HEK293T (cell line): ENCODE data around the gene ILF2.

Experiments used
- CTCF ChIA-PET: fragments of 350-600 bp; formaldehyde crosslinking; extraction: SDS; loops from one replicate; lab custom pipeline; 2021; ENCODE audit warnings: antibody characterized with exemption, inconsistent platforms; lab: Yijun Ruan, JAX
- POLR2A ChIA-PET: fragments of 350-600 bp; formaldehyde crosslinking; extraction: SDS; loops from one replicate; lab custom pipeline; 2020; ENCODE audit warnings: antibody characterized with exemption, inconsistent platforms; lab: Yijun Ruan, JAX
- DNase-seq: peaks from one replicate; pipeline ENCODE4 v3.0.0; 2012; ENCODE audit warnings: mixed read lengths; ENCODE audit errors: extremely low spot score
- ARNT ChIP-seq: fragments of 450-650 bp; IDR thresholded peaks from 2 replicates; pipeline ENCODE4 v1.6.1; 2017; ENCODE audit warnings: mild to moderate bottlenecking
- BHLHE40 ChIP-seq: fragments of 450-650 bp; IDR thresholded peaks from 2 replicates; pipeline ENCODE4 v1.6.1; 2016; ENCODE audit warnings: mild to moderate bottlenecking, moderate library complexity, borderline replicate concordance
- CTBP1 ChIP-seq: fragments of 450-650 bp; IDR thresholded peaks from 2 replicates; pipeline ENCODE4 v1.6.1; 2016; ENCODE audit warnings: borderline replicate concordance
- ELF4 ChIP-seq: fragments of 450-650 bp; IDR thresholded peaks from 2 replicates; pipeline ENCODE4 v1.6.1; 2017; ENCODE audit warnings: antibody characterized with exemption
- FOXA1 ChIP-seq: fragments of 450-650 bp; IDR thresholded peaks from 2 replicates; pipeline ENCODE4 v1.6.1; 2016; ENCODE audit warnings: mild to moderate bottlenecking
- FOXK2 ChIP-seq: fragments of 450-650 bp; IDR thresholded peaks from 2 replicates; pipeline ENCODE4 v1.6.1; 2016; ENCODE audit warnings: mild to moderate bottlenecking
- FOXM1 ChIP-seq: fragments of 450-650 bp; IDR thresholded peaks from 2 replicates; pipeline ENCODE4 v1.6.1; 2017; ENCODE audit warnings: mild to moderate bottlenecking, borderline replicate concordance
- HDGF ChIP-seq: fragments of 450-650 bp; IDR thresholded peaks from 2 replicates; pipeline ENCODE4 v1.6.1; 2017; ENCODE audit warnings: antibody characterized with exemption, borderline replicate concordance
- L3MBTL2 ChIP-seq: fragments of 450-650 bp; conservative IDR thresholded peaks from 2 replicates; pipeline ENCODE4 v1.6.1; 2016; ENCODE audit warnings: mild to moderate bottlenecking
- LEF1 ChIP-seq: fragments of 450-650 bp; IDR thresholded peaks from 2 replicates; pipeline ENCODE4 v1.6.1; 2017; ENCODE audit warnings: mild to moderate bottlenecking, borderline replicate concordance
- NFRKB ChIP-seq: fragments of 450-650 bp; IDR thresholded peaks from 2 replicates; pipeline ENCODE4 v1.6.1; 2016; ENCODE audit warnings: mild to moderate bottlenecking, moderate library complexity
- PKNOX1 ChIP-seq: fragments of 450-650 bp; IDR thresholded peaks from 2 replicates; pipeline ENCODE4 v1.6.1; 2016
- SP1 ChIP-seq: fragments of 450-650 bp; IDR thresholded peaks from 2 replicates; pipeline ENCODE4 v1.6.1; 2017
- SUZ12 ChIP-seq: fragments of 450-650 bp; IDR thresholded peaks from 2 replicates; pipeline ENCODE4 v1.6.1; 2016; ENCODE audit warnings: mild to moderate bottlenecking
- TARDBP ChIP-seq: fragments of 450-650 bp; IDR thresholded peaks from 2 replicates; pipeline ENCODE4 v1.6.1; 2016
- ZNF384 ChIP-seq: fragments of 450-650 bp; IDR thresholded peaks from 2 replicates; pipeline ENCODE4 v1.6.1; 2016

The ILF2 gene

DNA sequence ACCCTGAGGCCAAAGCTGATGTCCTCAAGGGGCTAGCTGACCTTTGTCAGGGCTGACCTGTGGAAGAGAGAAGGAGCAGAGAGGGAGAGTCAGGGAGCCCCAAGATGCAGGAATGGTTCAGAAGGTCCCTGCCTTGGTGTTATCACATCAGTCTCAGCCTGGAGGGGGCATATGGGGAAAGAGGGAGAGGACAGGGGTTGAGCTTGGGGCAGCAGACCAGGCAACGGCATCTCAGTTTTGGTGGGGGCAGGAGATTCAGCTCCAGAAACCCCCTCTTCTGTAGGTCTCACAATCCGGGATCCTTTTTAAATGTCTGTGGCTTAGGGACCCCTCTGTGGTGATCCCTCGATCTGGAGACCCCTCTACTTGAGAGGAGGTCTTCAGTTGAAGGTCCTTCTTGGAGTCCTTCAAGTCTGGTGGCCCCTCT, 44.3 kb downstream of the ILF2 start:
- DNase-seq = no peak
- TF ChIP-seq CTBP1 (no peak), LEF1 (no peak)
- POLR2A ChIA-PET = interaction anchor here (1.3 to 2.6 kb wide), 18 partner anchors 8 to 364 kb away, joined by 3 to 72 read pairs (median 8); partner anchors contain the start of genes CHTOP, RPS27, S100A14 and S100A16
- CTCF ChIA-PET = interaction anchor here (0.9 to 2.7 kb wide), 13 partner anchors 11 to 101 kb away, joined by 3 to 27 read pairs (median 8); partner anchors contain the start of genes ILF2 and S100A14

- ChIA-PET POLR2A (interaction anchor here (2.6 kb wide), 1 partner anchor 9 kb away, joined by 13 read pairs; the partner anchor contains the start of gene CHTOP), CTCF (no interaction called here)
- no peak for TF ChIP-seq FOXM1
- no peak for TF ChIP-seq ARNT
- no peak for TF ChIP-seq LEF1
- no peak for TF ChIP-seq HDGF
- no peak for TF ChIP-seq FOXK2
- TF ChIP-seq BHLHE40 = no peak
- TF ChIP-seq SUZ12 = no peak
- no peak for TF ChIP-seq PKNOX1
- no peak for TF ChIP-seq TARDBP
These were observed 45.7 kb downstream of the ILF2 start for GRCh38 chr1:153624965-153625611.

DNA sequence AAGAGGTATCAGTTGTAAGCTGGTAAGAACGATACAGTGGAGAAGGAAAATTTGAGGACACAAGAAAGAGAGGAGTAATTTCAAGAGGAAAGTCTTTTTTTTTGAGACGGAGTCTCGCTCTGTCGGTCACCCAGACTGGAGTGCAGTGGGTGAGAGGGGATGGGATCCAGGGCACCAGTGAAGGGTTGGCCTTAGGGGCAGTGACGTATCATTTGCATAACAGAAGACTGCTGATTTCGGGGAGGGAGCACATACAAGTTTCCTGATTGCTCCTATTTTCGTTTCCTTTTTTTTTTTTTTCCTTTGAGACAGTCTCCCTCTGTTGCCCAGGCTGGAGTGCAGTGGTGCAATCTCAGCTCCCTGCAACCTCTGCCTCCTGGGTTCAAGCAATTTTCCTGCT, 47.7 kb downstream of the ILF2 start:
- TF ChIP-seq L3MBTL2 (no peak), FOXM1 (no peak), TARDBP (no peak), LEF1 (no peak), PKNOX1 (no peak), FOXK2 (no peak), BHLHE40 (no peak), CTBP1 (no peak), ARNT (no peak), NFRKB (no peak), SP1 (no peak)
- DNase-seq = no peak
- ChIA-PET CTCF (interaction anchor here (0.6 to 0.7 kb wide), 3 partner anchors 17 to 113 kb away, joined by 3 to 5 read pairs (median 4); no protein-coding TSS in a partner anchor), POLR2A (interaction anchor here (1.0 to 2.6 kb wide), 2 partner anchors 8 to 11 kb away, joined by 4 to 13 read pairs; partner anchors contain the start of gene CHTOP)

More at GRCh38 chr1:153624965-153625611, 45.7 kb downstream of the ILF2 start:
- no peak for DNase-seq

GRCh38 chr1:153619171-153619570, 51.6 kb downstream of the ILF2 start:
- ChIA-PET POLR2A (interaction anchor here (1.9 to 6.3 kb wide), 2 partner anchors 8 to 15 kb away, joined by 7 to 72 read pairs; partner anchors contain the start of genes CHTOP, S100A1 and S100A13), CTCF (interaction anchor here (1.2 to 2.5 kb wide), 2 partner anchors 8 to 47 kb away, joined by 3 to 11 read pairs; partner anchors contain the start of gene S100A13)
- no peak for DNase-seq
- no peak for TF ChIP-seq LEF1
- TF ChIP-seq FOXA1 = no peak
- TF ChIP-seq CTBP1 = no peak
- no peak for TF ChIP-seq TARDBP
- TF ChIP-seq ZNF384 = no peak
- TF ChIP-seq L3MBTL2 = no peak
- TF ChIP-seq BHLHE40 = no peak
- no peak for TF ChIP-seq PKNOX1
- TF ChIP-seq ARNT = no peak
- TF ChIP-seq ELF4 = no peak
- TF ChIP-seq SUZ12 = no peak
- TF ChIP-seq SP1 = no peak
- TF ChIP-seq HDGF = no peak
- TF ChIP-seq FOXM1 = no peak
- no peak for TF ChIP-seq FOXK2
- no peak for TF ChIP-seq NFRKB

GRCh38 chr1:153617663-153618062, 53.1 kb downstream of the ILF2 start:
- POLR2A ChIA-PET = interaction anchor here (0.7 to 6.3 kb wide), 2 partner anchors 9 to 17 kb away, joined by 3 to 72 read pairs; partner anchors contain the start of genes S100A1 and S100A13

GRCh38 chr1:153616917-153617311, 53.9 kb downstream of the ILF2 start:
- no peak for DNase-seq
- POLR2A ChIA-PET = interaction anchor here (3.1 to 6.3 kb wide), 2 partner anchors 10 to 17 kb away, joined by 28 to 72 read pairs; partner anchors contain the start of genes CHTOP, S100A1 and S100A13
- CTCF ChIA-PET = interaction anchor here (2.5 kb wide), 1 partner anchor 11 kb away, joined by 11 read pairs; the partner anchor contains the start of gene S100A13
- TF ChIP-seq BHLHE40 (no peak), FOXA1 (no peak), ARNT (no peak), ELF4 (no peak), PKNOX1 (no peak), L3MBTL2 (no peak), SUZ12 (no peak), CTBP1 (no peak)

More at GRCh38 chr1:153617663-153618062, 53.1 kb downstream of the ILF2 start:
- TF ChIP-seq ELF4 (no peak), LEF1 (no peak), HDGF (no peak)
- no peak for DNase-seq
- CTCF ChIA-PET = interaction anchor here (2.5 kb wide), 1 partner anchor 10 kb away, joined by 11 read pairs; the partner anchor contains the start of gene S100A13
